H1 (cell line): ENCODE measurements around the gene KTN1. TPM values are rescaled to one million over a fixed set of nuclear protein-coding genes. Genes with fewer than 3 reads are reported as not detected.

ENCODE experiments used
- CTCF ChIA-PET: fragments of 300-600 bp; sonication (Branson Sonifier 250); formaldehyde crosslinking; loops from one replicate; lab custom pipeline; 2021; ENCODE audit not compliant: partially characterized antibody; lab: Charles Lee
- POLR2A ChIA-PET: fragments of 300-600 bp; sonication (Branson Sonifier 250); formaldehyde crosslinking; loops from one replicate; lab custom pipeline; 2021; ENCODE audit warnings: inconsistent platforms; ENCODE audit not compliant: partially characterized antibody; lab: Charles Lee
- DNase-seq, 2 experiments: peaks; one replicate each; pipeline versions ENCODE4 v3.0.0 to v3.0.0-alpha.2; 2010 to 2022; ENCODE audit warnings: low spot score in 2 of 2, low read depth in 1 of 2, mixed read lengths in 1 of 2
- FAIRE-seq: peaks from 2 replicates; lab custom pipeline; 2011; peaks lifted over from hg19 to GRCh38; lab: Jason Lieb, UNC
- H2AFZ ChIP-seq: 2 replicates; pipeline ENCODE4 v1.8.1; 2012; ENCODE audit warnings: low read length, inconsistent platforms
- H2AK5ac ChIP-seq: 2 replicates; pipeline ENCODE4 v1.6.1; 2013; ENCODE audit warnings: low read depth, low read length
- H2BK120ac ChIP-seq: replicated peaks from 2 replicates; pipeline ENCODE3; 2013; ENCODE audit warnings: low read depth, low read length, inconsistent platforms
- H2BK12ac ChIP-seq: 2 replicates; pipeline ENCODE4 v1.6.1; 2013; ENCODE audit warnings: low read depth, low read length
- H2BK15ac ChIP-seq: 2 replicates; pipeline ENCODE4 v1.6.1; 2013; ENCODE audit warnings: low read length
- H2BK20ac ChIP-seq: 2 replicates; pipeline ENCODE4 v1.6.1; 2013; ENCODE audit warnings: low read length
- H2BK5ac ChIP-seq: 2 replicates; pipeline ENCODE4 v1.6.1; 2013; ENCODE audit warnings: low read depth, low read length
- H3K14ac ChIP-seq: 2 replicates; pipeline ENCODE4 v1.6.1; 2013; ENCODE audit warnings: inconsistent platforms; ENCODE audit not compliant: insufficient read length
- H3K18ac ChIP-seq: 2 replicates; pipeline ENCODE4 v1.6.1; 2013; ENCODE audit warnings: low read length; ENCODE audit errors: extremely low read depth
- H3K23ac ChIP-seq: 2 replicates; pipeline ENCODE4 v1.6.1; 2013; ENCODE audit warnings: inconsistent platforms; ENCODE audit not compliant: insufficient read length
- H3K23me2 ChIP-seq: 2 replicates; pipeline ENCODE4 v1.6.1; 2013; ENCODE audit warnings: low read depth, low read length
- H3K27ac ChIP-seq: 2 replicates; pipeline ENCODE4 v1.6.1; 2011; ENCODE audit warnings: low read depth, low read length, inconsistent platforms
- H3K27me3 ChIP-seq, 4 experiments: replicated peaks in 1 of 4; 1 replicate in 1 of 4; 2 replicates in 3 of 4; pipeline versions ENCODE4 v1.6.1 to v1.8.1; 2011 to 2013; ENCODE audit warnings: low read length in 3 of 4, mild to moderate bottlenecking in 3 of 4, inconsistent platforms in 2 of 4, mixed read lengths in 2 of 4, moderate library complexity in 1 of 4; ENCODE audit not compliant: control insufficient read depth in 3 of 4, insufficient read depth in 3 of 4; ENCODE audit errors: extremely low read depth in 1 of 4
- H3K36me3 ChIP-seq, 4 experiments: 2 replicates each; pipeline versions ENCODE4 v1.6.1 to v1.8.1; 2011 to 2013; ENCODE audit warnings: mild to moderate bottlenecking in 4 of 4, low read length in 3 of 4, moderate library complexity in 2 of 4, control low read depth in 1 of 4, inconsistent platforms in 1 of 4; ENCODE audit not compliant: insufficient read depth in 4 of 4, control insufficient read depth in 2 of 4
- H3K4ac ChIP-seq: replicated peaks from 2 replicates; pipeline ENCODE3; 2013; ENCODE audit warnings: low read length, low read depth, mixed read lengths, inconsistent platforms; ENCODE audit not compliant: insufficient read length
- H3K4me1 ChIP-seq, 4 experiments: replicated peaks in 1 of 4; 1 replicate in 1 of 4; 2 replicates in 3 of 4; pipeline versions ENCODE4 v1.6.1 to v1.8.1; 2011 to 2013; ENCODE audit warnings: low read length in 3 of 4, inconsistent platforms in 2 of 4, mixed read lengths in 1 of 4; ENCODE audit not compliant: insufficient read depth in 4 of 4, control insufficient read depth in 3 of 4
- H3K4me2 ChIP-seq, 2 experiments: 2 replicates each; pipeline versions ENCODE4 v1.6.1 to v1.8.1; 2011 to 2013; ENCODE audit warnings: low read depth in 2 of 2, low read length in 2 of 2, control low read depth in 1 of 2, inconsistent platforms in 1 of 2, mild to moderate bottlenecking in 1 of 2; ENCODE audit not compliant: insufficient read depth in 1 of 2
- H3K4me3 ChIP-seq, 4 experiments: fragments of 200-600, 300-600 bp in 1 of 4; sonication (generic), shearing (Covaris generic), sonication (Bioruptor Twin) in 1 of 4; 2 replicates each; pipeline versions ENCODE4 v1.5.1 to v1.8.1; 2011 to 2016; ENCODE audit warnings: low read length in 4 of 4, low read depth in 3 of 4, control low read depth in 2 of 4, inconsistent platforms in 2 of 4, mild to moderate bottlenecking in 2 of 4, mixed read lengths in 1 of 4, moderate library complexity in 1 of 4; ENCODE audit not compliant: insufficient read depth in 2 of 4; ENCODE audit errors: extremely low read depth in 1 of 4
- H3K56ac ChIP-seq: replicated peaks from 2 replicates; pipeline ENCODE3; 2013; ENCODE audit warnings: low read depth, mild to moderate bottlenecking, mixed read lengths, low read length, inconsistent platforms; ENCODE audit not compliant: insufficient read length
- H3K79me1 ChIP-seq: 2 replicates; pipeline ENCODE4 v1.6.1; 2013; ENCODE audit warnings: low read depth, low read length, control low read depth
- H3K79me2 ChIP-seq, 2 experiments: 2 replicates each; pipeline versions ENCODE4 v1.6.1 to v1.8.1; 2012 to 2013; ENCODE audit warnings: low read length in 2 of 2, mild to moderate bottlenecking in 2 of 2, inconsistent platforms in 1 of 2; ENCODE audit not compliant: insufficient read depth in 2 of 2, control insufficient read depth in 1 of 2
- H3K9ac ChIP-seq, 4 experiments: replicated peaks in 1 of 4; 1 replicate in 1 of 4; 2 replicates in 3 of 4; pipeline versions ENCODE4 v1.6.1 to v1.8.1; 2011 to 2013; ENCODE audit warnings: low read depth in 3 of 4, low read length in 3 of 4, control low read depth in 2 of 4, mild to moderate bottlenecking in 2 of 4, moderate library complexity in 2 of 4, inconsistent platforms in 1 of 4; ENCODE audit errors: extremely low read depth in 1 of 4
- H3K9me3 ChIP-seq, 2 experiments: 2 replicates each; pipeline versions ENCODE4 v1.6.1 to v1.8.1; 2012 to 2013; ENCODE audit warnings: mild to moderate bottlenecking in 2 of 2, moderate library complexity in 2 of 2, control low read depth in 1 of 2, inconsistent platforms in 1 of 2, low read depth in 1 of 2, low read length in 1 of 2, mixed read lengths in 1 of 2; ENCODE audit not compliant: insufficient read depth in 2 of 2
- H4K20me1 ChIP-seq, 2 experiments: replicated peaks in 1 of 2; 2 replicates each; pipeline versions ENCODE3 to v1.8.1; 2011 to 2013; ENCODE audit warnings: inconsistent platforms in 2 of 2, low read length in 2 of 2, mild to moderate bottlenecking in 1 of 2; ENCODE audit not compliant: insufficient read depth in 2 of 2, control insufficient read depth in 1 of 2
- H4K5ac ChIP-seq: 2 replicates; pipeline ENCODE4 v1.6.1; 2013; ENCODE audit warnings: low read length, low read depth, mixed read lengths, inconsistent platforms; ENCODE audit not compliant: insufficient read length
- H4K8ac ChIP-seq: 2 replicates; pipeline ENCODE4 v1.8.0; 2013; ENCODE audit warnings: mild to moderate bottlenecking, moderate library complexity, low read length, inconsistent platforms; ENCODE audit not compliant: insufficient read depth; ENCODE audit errors: extremely low read depth
- H4K91ac ChIP-seq: replicated peaks from 2 replicates; pipeline ENCODE3; 2013; ENCODE audit warnings: low read length, mixed read lengths, inconsistent platforms; ENCODE audit not compliant: insufficient read length
- BRCA1 ChIP-seq: IDR thresholded peaks from 2 replicates; pipeline ENCODE4 v1.6.1; 2012; ENCODE audit warnings: low read depth, low read length, improper control_type of control experiment
- CHD1 ChIP-seq: IDR thresholded peaks from 2 replicates; pipeline ENCODE4 v1.6.1; 2012; ENCODE audit warnings: low read depth, low read length, improper control_type of control experiment
- EP300 ChIP-seq, 2 experiments: IDR thresholded peaks; 1 replicate in 1 of 2; 2 replicates in 1 of 2; pipeline ENCODE4 v1.6.1; 2011 to 2012; ENCODE audit warnings: low read depth in 2 of 2, low read length in 2 of 2, mild to moderate bottlenecking in 2 of 2, borderline replicate concordance in 1 of 2, inconsistent platforms in 1 of 2, moderate library complexity in 1 of 2
- POLR2AphosphoS5 ChIP-seq: IDR thresholded peaks from 2 replicates; pipeline ENCODE4 v1.6.1; 2011; ENCODE audit warnings: low read depth, low read length
- RBBP5 ChIP-seq: IDR thresholded peaks from 2 replicates; pipeline ENCODE4 v1.7.1; 2012; ENCODE audit warnings: low read depth, mild to moderate bottlenecking, inconsistent platforms, low read length, moderate library complexity, borderline replicate concordance
- SAP30 ChIP-seq: fragments of 300-600 bp; sonication (generic); IDR thresholded peaks from 2 replicates; pipeline ENCODE4 v1.7.1; 2012; ENCODE audit warnings: low read length, moderate library complexity, mild to moderate bottlenecking, inconsistent platforms; ENCODE audit not compliant: insufficient read depth, insufficient replicate concordance
- SIRT6 ChIP-seq: IDR thresholded peaks from one replicate; pipeline ENCODE4 v1.7.1; 2012; ENCODE audit warnings: low read length, inconsistent platforms
- SIX5 ChIP-seq: IDR thresholded peaks from 2 replicates; pipeline ENCODE4 v1.6.1; 2011; ENCODE audit warnings: mild to moderate bottlenecking, low read depth, low read length
- SP1 ChIP-seq: IDR thresholded peaks from 2 replicates; pipeline ENCODE4 v1.6.1; 2011; ENCODE audit warnings: low read depth, low read length
- WGBS, 2 experiments: shearing (Covaris generic) in 1 of 2; methylation state at CpG; one replicate each; pipeline versions ENCODE4 v1.1.6 to v1.1.7; 2013 to 2015; ENCODE audit warnings: low lambda C conversion rate in 2 of 2, mixed read lengths in 2 of 2, inconsistent platforms in 1 of 2, low coverage in 1 of 2, missing lambda C conversion rate in 1 of 2; ENCODE audit not compliant: insufficient replicate concordance in 2 of 2, insufficient coverage in 1 of 2, insufficient read length in 1 of 2; ENCODE audit errors: extremely low coverage in 1 of 2, missing lambda C conversion rate in 1 of 2; 5-methylcytosine and 5-hydroxymethylcytosine counted together
- polyA plus RNA-seq, 7 experiments: library from polyadenylated mRNA; depleted of rRNA in 3 of 7; stranded (reverse) in 5 of 7; unstranded in 2 of 7; fragments of >200 nt in 5 of 7; fragments of 200-250 nt in 2 of 7; gene quantifications; 1 replicate in 5 of 7; 2 replicates in 1 of 7; 4 replicates in 1 of 7; pipeline versions ENCODE4 v1.2.1 to v1.2.3, GENCODE V29; 2011 to 2013; ENCODE audit warnings: missing spikeins in 2 of 7, mixed read lengths in 2 of 7
- total RNA-seq: library from RNA; stranded (reverse); fragmentation: NEBNext Ultra II Directional; extraction: Animal tissue kit (Norgen Biotek cat#: 25700); gene quantifications from 2 replicates; pipeline ENCODE4 v1.2.1, GENCODE V29; 2021

Gene KTN1
- total and polyA plus RNA-seq, 2 of the 8 experiments (the other 6 are each of a cell fraction or from before 2014, with no cell fraction given): 15.4 to 151 TPM

- TF ChIP-seq CHD1 (no peak), SIRT6 (no peak), SIX5 (no peak), BRCA1 (no peak), RBBP5 (no peak), EP300 (IDR thresholded peaks at IDR 0.05; ENCODE audit: borderline replicate concordance in 1 of 2, low read depth in 2 of 2, low read length in 2 of 2) (no peak), SAP30 (no peak), SP1 (no peak), POLR2AphosphoS5 (no peak)
- H3K9ac ChIP-seq: no peak overlapping the region
- no peak overlapping the region for H2AK5ac ChIP-seq
- no peak overlapping the region for H2BK5ac ChIP-seq
- H3K14ac ChIP-seq: no peak overlapping the region
- no peak overlapping the region for H3K18ac ChIP-seq
- no peak overlapping the region for H3K27ac ChIP-seq
- DNase-seq (no peak), FAIRE-seq (no peak)
- H3K36me3 ChIP-seq: peaks cover 0 to 3% (median 0%) of the 10 kb centered on the region in 4 experiments; a peak in 2 of 8 replicates
- H4K8ac ChIP-seq: no peak overlapping the region
- no peak overlapping the region for H4K91ac ChIP-seq
- H3K9me3 ChIP-seq: no peaks in the 10 kb centered on the region
- no peak overlapping the region for H2BK15ac ChIP-seq
- ChIA-PET POLR2A (no interaction called here), CTCF (interaction anchor here (0.6 to 2.3 kb wide), 4 partner anchors 20 to 140 kb away, joined by 4 to 6 read pairs (median 5); no protein-coding TSS in a partner anchor)
- H4K5ac ChIP-seq: no peak overlapping the region
- no peak overlapping the region for H2BK20ac ChIP-seq
- 91% methylated on average over 4 of the region's 4 CpGs; no CpG with 5 or more reads in 1 of the 2 experiments for WGBS, 2 experiments
- no peak overlapping the region for H3K4ac ChIP-seq
- peaks cover 0 to 7% (median 2%) of the 10 kb centered on the region in 4 experiments; a peak in 4 of 7 replicates for H3K4me1 ChIP-seq
- H2BK12ac ChIP-seq: no peak overlapping the region
- no peak overlapping the region for H3K4me2 ChIP-seq
- no peak overlapping the region for H2BK120ac ChIP-seq
- H2AFZ ChIP-seq: no peak overlapping the region
- H3K23ac ChIP-seq: no peak overlapping the region
- H3K27me3 ChIP-seq: no peaks in the 10 kb centered on the region
- no peak overlapping the region for H3K4me3 ChIP-seq
- H3K79me2 ChIP-seq: peaks cover 11 to 19% of the 10 kb centered on the region in 2 experiments
- no peak overlapping the region for H3K56ac ChIP-seq
- H4K20me1 ChIP-seq: peaks cover 0 to 7% of the 10 kb centered on the region in 2 experiments
- peaks cover 6% of the 10 kb centered on the region for H3K23me2 ChIP-seq
- H3K79me1 ChIP-seq: no peaks in the 10 kb centered on the region
These were observed 2.8 kb upstream of the KTN1 start for GRCh38 chr14:55577229-55577628.
